ENCODE data around the gene ZFHX3.

DNA sequence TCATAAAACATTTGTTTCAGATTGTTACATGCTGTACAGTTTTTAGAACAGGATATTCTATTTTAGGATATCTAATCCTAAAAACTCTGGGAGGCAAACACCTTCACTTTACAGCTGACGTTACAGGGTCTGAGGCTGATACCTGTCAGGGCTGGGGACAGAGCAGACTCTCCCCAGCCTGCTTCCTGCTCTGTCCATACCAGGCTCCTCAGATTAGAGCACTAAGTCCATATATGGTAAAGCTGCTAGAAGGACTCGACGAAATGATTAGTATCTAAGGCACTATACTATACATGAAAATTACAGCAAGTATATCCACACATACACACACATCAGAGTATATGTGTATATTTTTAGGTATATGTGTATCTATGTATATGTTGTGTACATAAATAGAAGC lies 125.2 kb downstream of the ZFHX3 start:
- TF ChIP-seq, protein P1, sequence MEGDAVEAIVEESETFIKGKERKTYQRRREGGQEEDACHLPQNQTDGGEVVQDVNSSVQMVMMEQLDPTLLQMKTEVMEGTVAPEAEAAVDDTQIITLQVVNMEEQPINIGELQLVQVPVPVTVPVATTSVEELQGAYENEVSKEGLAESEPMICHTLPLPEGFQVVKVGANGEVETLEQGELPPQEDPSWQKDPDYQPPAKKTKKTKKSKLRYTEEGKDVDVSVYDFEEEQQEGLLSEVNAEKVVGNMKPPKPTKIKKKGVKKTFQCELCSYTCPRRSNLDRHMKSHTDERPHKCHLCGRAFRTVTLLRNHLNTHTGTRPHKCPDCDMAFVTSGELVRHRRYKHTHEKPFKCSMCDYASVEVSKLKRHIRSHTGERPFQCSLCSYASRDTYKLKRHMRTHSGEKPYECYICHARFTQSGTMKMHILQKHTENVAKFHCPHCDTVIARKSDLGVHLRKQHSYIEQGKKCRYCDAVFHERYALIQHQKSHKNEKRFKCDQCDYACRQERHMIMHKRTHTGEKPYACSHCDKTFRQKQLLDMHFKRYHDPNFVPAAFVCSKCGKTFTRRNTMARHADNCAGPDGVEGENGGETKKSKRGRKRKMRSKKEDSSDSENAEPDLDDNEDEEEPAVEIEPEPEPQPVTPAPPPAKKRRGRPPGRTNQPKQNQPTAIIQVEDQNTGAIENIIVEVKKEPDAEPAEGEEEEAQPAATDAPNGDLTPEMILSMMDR (IDR thresholded peaks at IDR 0.05): no peak
- TF ChIP-seq POLR2A (IDR thresholded peaks at IDR 0.05): no peak

All from right lobe of liver (tissue), 4 donors.